ENCODE measurements around the gene GCFC2.

GCFC2 gene

DNA sequence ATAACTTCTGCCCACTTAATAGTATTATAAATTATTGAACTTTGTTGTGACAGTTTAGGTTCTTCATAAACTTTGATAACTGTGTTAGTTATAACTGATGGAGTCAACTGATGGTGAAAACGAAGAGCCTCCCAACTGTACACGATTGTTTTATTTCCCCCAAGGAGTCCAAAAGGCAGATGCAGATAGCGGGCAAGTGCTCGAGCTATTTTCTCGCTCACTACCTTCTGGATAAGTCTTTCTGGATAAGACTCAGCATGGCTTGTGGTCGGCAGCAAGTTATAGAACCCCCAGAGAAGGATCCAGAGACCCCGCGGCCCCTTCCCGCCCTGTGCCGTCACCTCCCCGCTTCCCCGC, 517 bp downstream of the GCFC2 start:
- TF ChIP-seq FOXK2 (IDR thresholded peaks at IDR 0.05) (no peak), ARNT (IDR thresholded peaks at IDR 0.05) (peak; percentile 85)
- CTCF ChIA-PET = no interaction called here
- POLR2A ChIA-PET = interaction anchor here (0.8 to 2.8 kb wide), 8 partner anchors 10 to 68 kb away, joined by 3 to 13 read pairs (median 4); partner anchors contain the start of gene MRPL19
- no peak for DNase-seq (ENCODE audit: extremely low spot score)

GRCh38 chr2:75709297-75709696, 1.4 kb downstream of the GCFC2 start:
- TF ChIP-seq TARDBP (IDR thresholded peaks at IDR 0.05) = no peak
- no peak for TF ChIP-seq HDGF (IDR thresholded peaks at IDR 0.05; ENCODE audit: borderline replicate concordance)
- no peak for TF ChIP-seq FOXA1 (IDR thresholded peaks at IDR 0.05)
- no peak for TF ChIP-seq FOXM1 (IDR thresholded peaks at IDR 0.05; ENCODE audit: borderline replicate concordance)
- no peak for TF ChIP-seq CTBP1 (IDR thresholded peaks at IDR 0.05; ENCODE audit: borderline replicate concordance)
- no peak for TF ChIP-seq ARNT (IDR thresholded peaks at IDR 0.05)
- no peak for TF ChIP-seq SUZ12 (IDR thresholded peaks at IDR 0.05)
- TF ChIP-seq NFRKB (IDR thresholded peaks at IDR 0.05) = no peak
- no peak for TF ChIP-seq PKNOX1 (IDR thresholded peaks at IDR 0.05)
- TF ChIP-seq BHLHE40 (IDR thresholded peaks at IDR 0.05; ENCODE audit: borderline replicate concordance) = no peak
- no peak for TF ChIP-seq LEF1 (IDR thresholded peaks at IDR 0.05; ENCODE audit: borderline replicate concordance)
- ChIA-PET POLR2A (interaction anchor here (2.8 kb wide), 1 partner anchor 62 kb away, joined by 13 read pairs; the partner anchor contains the start of gene MRPL19), CTCF (no interaction called here)
- DNase-seq (ENCODE audit: extremely low spot score) = no peak

DNA sequence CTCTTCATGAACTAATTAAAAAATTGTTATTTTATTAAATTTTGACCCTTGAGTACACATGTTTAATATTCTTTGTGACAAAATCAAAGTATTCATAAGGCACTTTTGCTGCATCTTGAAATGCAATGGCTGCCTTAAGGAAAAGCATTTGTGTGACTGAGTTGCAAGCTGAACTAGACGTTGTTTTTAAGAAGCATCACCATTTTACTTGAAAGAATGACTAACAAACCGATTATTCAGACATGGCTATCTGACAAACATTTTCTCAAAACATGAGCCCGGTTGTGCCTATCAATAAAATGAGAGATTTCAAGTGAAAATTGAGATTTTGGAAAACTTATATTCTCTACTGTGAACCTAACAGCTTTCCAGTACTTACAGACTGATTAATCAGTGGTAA, 2.8 kb downstream of the GCFC2 start:
- ChIA-PET CTCF (no interaction called here), POLR2A (no interaction called here)
- TF ChIP-seq PKNOX1 (IDR thresholded peaks at IDR 0.05) (no peak), ARNT (IDR thresholded peaks at IDR 0.05) (no peak), BHLHE40 (IDR thresholded peaks at IDR 0.05; ENCODE audit: borderline replicate concordance) (no peak), TARDBP (IDR thresholded peaks at IDR 0.05) (no peak), LEF1 (IDR thresholded peaks at IDR 0.05; ENCODE audit: borderline replicate concordance) (no peak), HDGF (IDR thresholded peaks at IDR 0.05; ENCODE audit: borderline replicate concordance) (no peak), FOXK2 (IDR thresholded peaks at IDR 0.05) (no peak), NFRKB (IDR thresholded peaks at IDR 0.05) (no peak), FOXM1 (IDR thresholded peaks at IDR 0.05; ENCODE audit: borderline replicate concordance) (no peak), SP1 (IDR thresholded peaks at IDR 0.05) (no peak), SUZ12 (IDR thresholded peaks at IDR 0.05) (no peak), ELF4 (IDR thresholded peaks at IDR 0.05) (no peak), ZNF384 (IDR thresholded peaks at IDR 0.05) (no peak), CTBP1 (IDR thresholded peaks at IDR 0.05; ENCODE audit: borderline replicate concordance) (no peak), L3MBTL2 (conservative IDR thresholded peaks at IDR 0.05) (no peak), FOXA1 (IDR thresholded peaks at IDR 0.05) (no peak)
- DNase-seq (ENCODE audit: extremely low spot score) = no peak

- CTCF ChIA-PET = no interaction called here
- POLR2A ChIA-PET = no interaction called here
- DNase-seq (ENCODE audit: extremely low spot score) = no peak
- TF ChIP-seq BHLHE40 (IDR thresholded peaks at IDR 0.05; ENCODE audit: borderline replicate concordance) = no peak
- TF ChIP-seq ZNF384 (IDR thresholded peaks at IDR 0.05) = no peak
- no peak for TF ChIP-seq SP1 (IDR thresholded peaks at IDR 0.05)
- no peak for TF ChIP-seq LEF1 (IDR thresholded peaks at IDR 0.05; ENCODE audit: borderline replicate concordance)
- no peak for TF ChIP-seq ELF4 (IDR thresholded peaks at IDR 0.05)
- no peak for TF ChIP-seq PKNOX1 (IDR thresholded peaks at IDR 0.05)
- no peak for TF ChIP-seq FOXK2 (IDR thresholded peaks at IDR 0.05)
- TF ChIP-seq CTBP1 (IDR thresholded peaks at IDR 0.05; ENCODE audit: borderline replicate concordance) = no peak
- no peak for TF ChIP-seq L3MBTL2 (conservative IDR thresholded peaks at IDR 0.05)
- no peak for TF ChIP-seq SUZ12 (IDR thresholded peaks at IDR 0.05)
- TF ChIP-seq TARDBP (IDR thresholded peaks at IDR 0.05) = no peak
- TF ChIP-seq FOXM1 (IDR thresholded peaks at IDR 0.05; ENCODE audit: borderline replicate concordance) = no peak
- no peak for TF ChIP-seq HDGF (IDR thresholded peaks at IDR 0.05; ENCODE audit: borderline replicate concordance)
- no peak for TF ChIP-seq ARNT (IDR thresholded peaks at IDR 0.05)
- no peak for TF ChIP-seq NFRKB (IDR thresholded peaks at IDR 0.05)
These were observed 4.8 kb downstream of the GCFC2 start for GRCh38 chr2:75705921-75706320.

- ChIA-PET POLR2A (no interaction called here), CTCF (no interaction called here)
- TF ChIP-seq L3MBTL2 (conservative IDR thresholded peaks at IDR 0.05) (no peak), LEF1 (IDR thresholded peaks at IDR 0.05; ENCODE audit: borderline replicate concordance) (no peak), BHLHE40 (IDR thresholded peaks at IDR 0.05; ENCODE audit: borderline replicate concordance) (no peak), SP1 (IDR thresholded peaks at IDR 0.05) (no peak), HDGF (IDR thresholded peaks at IDR 0.05; ENCODE audit: borderline replicate concordance) (no peak), ARNT (IDR thresholded peaks at IDR 0.05) (no peak), FOXA1 (IDR thresholded peaks at IDR 0.05) (no peak), TARDBP (IDR thresholded peaks at IDR 0.05) (no peak), CTBP1 (IDR thresholded peaks at IDR 0.05; ENCODE audit: borderline replicate concordance) (no peak), FOXK2 (IDR thresholded peaks at IDR 0.05) (no peak)
- DNase-seq (ENCODE audit: extremely low spot score) = no peak
These were observed 7.0 kb downstream of the GCFC2 start for GRCh38 chr2:75703589-75704287.

DNA sequence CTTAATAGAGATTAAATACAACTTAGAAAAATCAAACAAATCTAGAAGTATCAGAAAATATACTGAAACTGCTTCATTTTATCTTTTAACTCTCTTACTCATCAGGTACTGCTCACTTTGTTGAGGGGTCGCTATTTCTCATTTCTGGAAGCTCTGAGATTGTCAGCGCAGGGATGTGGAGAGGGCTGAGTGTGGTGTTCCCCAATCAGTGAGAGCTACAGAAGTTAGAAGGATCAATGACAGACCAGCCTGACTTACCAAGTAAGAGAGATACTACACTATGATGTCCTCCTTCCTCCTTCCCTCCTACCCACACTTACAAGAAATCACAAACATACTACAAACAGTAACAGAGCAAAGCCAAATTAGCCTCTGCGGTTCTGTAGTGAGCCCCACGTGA, 8.1 kb downstream of the GCFC2 start:
- DNase-seq (ENCODE audit: extremely low spot score) = no peak
- POLR2A ChIA-PET = no interaction called here
- CTCF ChIA-PET = no interaction called here

More for the DNA sequence above, 8.1 kb downstream of the GCFC2 start:
- TF ChIP-seq TARDBP (IDR thresholded peaks at IDR 0.05) (no peak), SP1 (IDR thresholded peaks at IDR 0.05) (no peak), ELF4 (IDR thresholded peaks at IDR 0.05) (no peak), LEF1 (IDR thresholded peaks at IDR 0.05; ENCODE audit: borderline replicate concordance) (no peak), ARNT (IDR thresholded peaks at IDR 0.05) (no peak), FOXK2 (IDR thresholded peaks at IDR 0.05) (no peak), CTBP1 (IDR thresholded peaks at IDR 0.05; ENCODE audit: borderline replicate concordance) (no peak), ZNF384 (IDR thresholded peaks at IDR 0.05) (no peak), PKNOX1 (IDR thresholded peaks at IDR 0.05) (no peak), SUZ12 (IDR thresholded peaks at IDR 0.05) (no peak), HDGF (IDR thresholded peaks at IDR 0.05; ENCODE audit: borderline replicate concordance) (no peak)
